Duodenal mucosa (tissue), 2 donors: ENCODE data around the gene DKKL1.

ENCODE experiments used
- H3K27ac ChIP-seq: one replicate; pipeline ENCODE4 v1.7.0; 2013; ENCODE audit warnings: low read depth, low read length
- H3K27me3 ChIP-seq, 2 donors: one replicate each; pipeline ENCODE4 v1.7.0; 2013; ENCODE audit warnings: low read length in 2 of 2, control low read depth in 1 of 2; ENCODE audit not compliant: insufficient read depth in 2 of 2, control insufficient read depth in 1 of 2
- H3K36me3 ChIP-seq, 2 donors: one replicate each; pipeline ENCODE4 v1.7.0; 2013; ENCODE audit warnings: low read length in 2 of 2, control low read depth in 1 of 2; ENCODE audit not compliant: insufficient read depth in 2 of 2, control insufficient read depth in 1 of 2
- H3K4me1 ChIP-seq, 2 donors: one replicate each; pipeline ENCODE4 v1.7.0; 2013; ENCODE audit warnings: low read length in 2 of 2, control low read depth in 1 of 2; ENCODE audit not compliant: insufficient read depth in 2 of 2, control insufficient read depth in 1 of 2
- H3K4me3 ChIP-seq, 2 donors: one replicate each; pipeline ENCODE4 v1.7.0; 2013; ENCODE audit warnings: low read length in 2 of 2, low read depth in 1 of 2
- H3K9ac ChIP-seq, 2 donors: one replicate each; pipeline ENCODE4 v1.7.0; 2013; ENCODE audit warnings: low read length in 2 of 2, low read depth in 1 of 2
- H3K9me3 ChIP-seq, 2 donors: one replicate each; pipeline ENCODE4 v1.7.0; 2013; ENCODE audit warnings: low read length in 2 of 2, control low read depth in 1 of 2; ENCODE audit not compliant: control insufficient read depth in 1 of 2

DKKL1 gene

DNA sequence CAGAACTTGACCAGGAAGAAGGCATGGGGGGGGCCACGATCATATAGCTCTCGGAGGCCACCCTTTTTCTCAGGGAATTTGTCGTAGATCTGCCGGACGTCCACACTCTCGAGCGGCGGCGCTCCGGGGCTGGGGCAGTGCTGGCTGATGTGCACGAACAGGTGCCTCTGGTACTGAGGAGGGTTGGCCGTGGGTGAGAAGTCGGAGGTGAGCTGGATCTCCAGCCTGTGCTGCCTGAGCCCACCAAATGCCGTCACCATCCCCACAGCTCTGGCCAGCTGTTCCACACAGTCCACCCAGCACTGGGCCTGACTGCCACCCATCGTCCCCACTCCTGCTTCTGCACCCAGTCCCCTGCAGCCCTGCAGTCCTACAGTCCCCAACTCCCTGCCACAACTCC is 16.5 kb upstream of the DKKL1 start:
- Histone ChIP-seq H3K4me1 (no peaks in the 10 kb centered on the region), H3K36me3 (peaks cover 0 to 7% of the 10 kb centered on the region in 2 donors), H3K27me3 (no peaks in the 10 kb centered on the region), H3K9me3 (no peaks in the 10 kb centered on the region), H3K9ac (no peak overlapping the region), H3K27ac (no peak overlapping the region), H3K4me3 (no peak overlapping the region)

DNA sequence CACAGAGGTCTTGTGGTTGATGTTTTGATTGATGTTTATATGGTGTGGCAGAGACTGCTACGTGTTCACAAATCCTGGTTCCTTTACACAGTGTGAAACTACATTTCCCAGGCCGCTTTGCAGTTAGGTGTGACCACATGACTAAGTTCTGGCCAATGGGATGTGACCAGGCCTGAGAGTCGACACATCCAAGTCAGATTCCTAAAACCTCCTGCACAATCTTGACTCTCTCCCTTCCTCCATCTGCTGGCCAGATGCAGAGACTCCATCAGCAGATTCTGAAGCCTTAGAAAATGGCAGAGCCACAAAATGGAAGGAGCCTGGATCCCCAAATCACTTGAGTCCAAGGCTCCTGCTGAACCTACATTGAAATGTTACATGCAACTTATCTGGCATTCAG is 15.8 kb upstream of the DKKL1 start:
- no peaks in the 10 kb centered on the region for H3K27me3 ChIP-seq
- peaks cover 0 to 7% of the 10 kb centered on the region in 2 donors for H3K36me3 ChIP-seq
- no peaks in the 10 kb centered on the region for H3K4me1 ChIP-seq
- H3K9ac ChIP-seq: no peak overlapping the region
- H3K4me3 ChIP-seq: no peak overlapping the region
- H3K27ac ChIP-seq: no peak overlapping the region
- no peaks in the 10 kb centered on the region for H3K9me3 ChIP-seq

GRCh38 chr19:49348305-49349189 is 15.1 kb upstream of the DKKL1 start:
- H3K36me3 ChIP-seq: peaks cover 0 to 3% of the 10 kb centered on the region in 2 donors

GRCh38 chr19:49349567-49349966 is 14.1 kb upstream of the DKKL1 start:
- H3K4me3 ChIP-seq: no peak overlapping the region
- H3K36me3 ChIP-seq: peaks cover 0 to 3% of the 10 kb centered on the region in 2 donors
- H3K27me3 ChIP-seq: no peaks in the 10 kb centered on the region
- no peak overlapping the region for H3K27ac ChIP-seq
- no peak overlapping the region for H3K9ac ChIP-seq
- no peaks in the 10 kb centered on the region for H3K9me3 ChIP-seq
- no peaks in the 10 kb centered on the region for H3K4me1 ChIP-seq

More at GRCh38 chr19:49348305-49349189, 15.1 kb upstream of the DKKL1 start:
- H3K9me3 ChIP-seq: no peaks in the 10 kb centered on the region
- H3K9ac ChIP-seq: no peak overlapping the region
- no peak overlapping the region for H3K4me3 ChIP-seq
- H3K4me1 ChIP-seq: no peaks in the 10 kb centered on the region
- H3K27ac ChIP-seq: no peak overlapping the region
- H3K27me3 ChIP-seq: no peaks in the 10 kb centered on the region

GRCh38 chr19:49355909-49356353 is 7.7 kb upstream of the DKKL1 start:
- Histone ChIP-seq H3K9me3 (no peaks in the 10 kb centered on the region), H3K4me1 (peaks cover 0 to 8% of the 10 kb centered on the region in 2 donors), H3K36me3 (no peaks in the 10 kb centered on the region), H3K9ac (no peak overlapping the region), H3K4me3 (no peak overlapping the region), H3K27me3 (no peaks in the 10 kb centered on the region), H3K27ac (no peak overlapping the region)

- Histone ChIP-seq H3K36me3 (no peaks in the 10 kb centered on the region), H3K9me3 (no peaks in the 10 kb centered on the region), H3K27ac (no peak overlapping the region), H3K4me3 (no peak overlapping the region), H3K4me1 (peaks cover 0 to 8% of the 10 kb centered on the region in 2 donors), H3K9ac (no peak overlapping the region), H3K27me3 (no peaks in the 10 kb centered on the region)
Observed at GRCh38 chr19:49356382-49356781, 7.3 kb upstream of the DKKL1 start.

DNA sequence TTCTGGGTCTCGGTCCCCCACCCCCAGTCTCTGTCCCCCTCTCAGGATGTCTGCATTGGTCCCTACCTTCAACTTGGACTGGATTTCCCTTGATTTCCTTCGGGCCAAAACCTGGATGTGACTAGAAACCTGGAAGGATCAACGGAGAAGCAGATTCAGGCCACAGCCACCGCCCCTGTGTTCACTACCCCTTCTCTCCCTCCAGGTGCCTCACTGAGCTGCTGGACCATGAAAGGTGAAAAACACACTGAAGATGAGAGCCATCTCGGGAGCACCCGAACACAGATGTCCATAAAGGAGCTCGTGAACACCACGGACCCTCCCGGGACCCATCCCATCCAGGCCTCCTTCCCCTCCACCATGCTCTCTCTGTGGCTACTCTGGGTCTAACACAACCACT is 6.5 kb upstream of the DKKL1 start:
- Histone ChIP-seq H3K27me3 (no peaks in the 10 kb centered on the region), H3K4me3 (no peak overlapping the region), H3K4me1 (peaks cover 4 to 14% of the 10 kb centered on the region in 2 donors), H3K36me3 (no peaks in the 10 kb centered on the region), H3K27ac (no peak overlapping the region), H3K9me3 (no peaks in the 10 kb centered on the region), H3K9ac (no peak overlapping the region)

DNA sequence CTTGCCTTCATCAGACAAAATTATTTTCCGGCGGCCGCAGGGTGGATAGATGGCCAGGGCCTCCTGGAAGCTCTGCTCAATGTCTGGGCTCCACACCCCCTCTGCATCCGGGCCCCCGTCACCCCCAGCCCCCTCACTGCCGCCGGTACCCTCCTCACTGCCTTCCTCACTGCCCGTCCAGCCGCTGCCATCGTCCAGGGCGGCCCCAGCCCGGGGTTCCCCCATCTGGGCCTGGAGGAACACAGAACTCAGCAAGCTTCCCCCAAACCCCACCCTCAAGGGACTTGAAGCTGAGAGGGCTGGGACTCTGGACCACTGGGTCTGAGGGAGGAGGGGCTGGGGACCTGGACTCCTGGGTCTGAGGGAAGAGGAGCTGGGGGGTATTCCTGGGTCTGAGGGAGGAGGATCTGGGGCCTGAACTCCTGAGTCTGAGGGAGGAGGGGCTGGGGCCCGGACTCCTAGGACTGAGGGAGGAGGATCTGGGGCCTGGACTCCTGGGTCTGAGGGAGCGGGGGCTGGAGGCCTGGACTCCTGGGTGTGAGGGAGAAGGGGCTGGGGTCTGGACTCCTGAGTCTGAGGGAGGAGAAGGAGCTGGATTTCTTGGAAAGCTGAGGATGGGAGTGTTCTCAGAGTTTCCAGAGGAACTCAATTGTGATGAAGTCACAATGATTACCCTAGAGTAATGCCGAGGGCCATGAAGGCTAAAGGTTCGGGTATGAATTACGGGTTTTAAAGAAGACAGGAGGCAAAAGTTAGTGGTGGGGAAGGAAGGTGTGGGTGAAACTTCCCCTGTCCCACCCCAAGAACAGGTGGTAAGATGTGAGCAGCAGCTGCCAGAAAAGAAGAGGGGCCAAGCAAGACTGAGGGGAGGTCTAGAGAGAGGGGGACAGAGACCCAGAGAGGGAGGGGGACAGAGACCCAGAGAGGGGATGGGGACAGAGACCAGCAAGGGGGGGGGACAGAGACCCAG is 3.5 kb upstream of the DKKL1 start:
- no peak overlapping the region for H3K27ac ChIP-seq
- no peak overlapping the region for H3K9ac ChIP-seq
- H3K9me3 ChIP-seq: no peaks in the 10 kb centered on the region
- no peaks in the 10 kb centered on the region for H3K36me3 ChIP-seq
- peaks cover 12 to 25% of the 10 kb centered on the region in 2 donors for H3K4me1 ChIP-seq
- peaks cover 0 to 11% of the 10 kb centered on the region in 2 donors for H3K27me3 ChIP-seq
- no peak overlapping the region for H3K4me3 ChIP-seq

GRCh38 chr19:49361438-49362047 is 2.1 kb upstream of the DKKL1 start:
- H3K9ac ChIP-seq: peak overlapping the region; percentile 63 to 73

More at GRCh38 chr19:49361438-49362047, 2.1 kb upstream of the DKKL1 start:
- Histone ChIP-seq H3K4me3 (peak overlapping the region; percentile 72 to 73), H3K27ac (peak overlapping the region; percentile 83), H3K27me3 (peaks cover 0 to 11% of the 10 kb centered on the region in 2 donors), H3K36me3 (no peaks in the 10 kb centered on the region), H3K9me3 (no peaks in the 10 kb centered on the region), H3K4me1 (peaks cover 12 to 25% of the 10 kb centered on the region in 2 donors)
